HepG2 (cell line): ENCODE measurements around the gene GRIK5. TPM values are rescaled to one million over a fixed set of nuclear protein-coding genes. Genes with fewer than 3 reads are reported as not detected.

ENCODE experiments used
- ATAC-seq: fragments of 200-7000 bp; cut with Tn5 transposase; 3 replicates; pipeline ENCODE4 v1.9.1; 2020; ENCODE audit warnings: mild to moderate bottlenecking, moderate library complexity
- BruUV-seq: library from RNA; stranded (reverse); fragments of 400-500 nt; replicated peaks from 2 replicates; lab custom pipeline; 2021; lab: Mats Ljungman, UMichigan
- CTCF ChIA-PET: fragments of 300-600 bp; formaldehyde crosslinking; extraction: SDS; loops from one replicate; lab custom pipeline; 2021; ENCODE audit warnings: low total read pairs, inconsistent platforms, low intra/inter-chr PET ratio; lab: Yijun Ruan, JAX
- POLR2A ChIA-PET: fragments of 350-600 bp; sonication (Branson Sonifier 250); formaldehyde crosslinking; loops from one replicate; lab custom pipeline; 2020; ENCODE audit warnings: antibody characterized with exemption, inconsistent platforms; lab: Yijun Ruan, JAX
- DNase-seq: peaks from one replicate; pipeline ENCODE4 v3.0.0-alpha.2; 2015; ENCODE audit warnings: low spot score
- FAIRE-seq: peaks from 3 replicates; lab custom pipeline; 2011; peaks lifted over from hg19 to GRCh38; lab: Jason Lieb, UNC
- H2AFZ ChIP-seq: one replicate; pipeline ENCODE4 v1.6.1; 2011; ENCODE audit warnings: low read length, inconsistent platforms
- H3K27ac ChIP-seq: fragments of 300-600 bp; 3 replicates; pipeline ENCODE4 v1.8.0; 2011; ENCODE audit warnings: mixed run types, mild to moderate bottlenecking, mixed read lengths, low read length, inconsistent platforms; ENCODE audit not compliant: insufficient read depth; ENCODE audit errors: extremely low read length
- H3K27me3 ChIP-seq, 2 experiments: fragments of 200-600 bp in 1 of 2; 2 replicates in 1 of 2; 3 replicates in 1 of 2; pipeline versions ENCODE4 v1.6.0 to v1.8.0; 2011; ENCODE audit warnings: low read length in 2 of 2, mild to moderate bottlenecking in 2 of 2, moderate library complexity in 2 of 2, inconsistent platforms in 1 of 2; ENCODE audit not compliant: insufficient read depth in 2 of 2, control insufficient read depth in 1 of 2
- H3K36me3 ChIP-seq, 2 experiments: fragments of 200-600 bp in 1 of 2; replicated peaks in 1 of 2; 2 replicates in 1 of 2; 3 replicates in 1 of 2; pipeline versions ENCODE4 v1.5.1 to v1.8.0; 2011; ENCODE audit warnings: low read length in 2 of 2, inconsistent platforms in 1 of 2; ENCODE audit not compliant: insufficient read depth in 2 of 2, control insufficient read depth in 1 of 2
- H3K4me1 ChIP-seq: 2 replicates; pipeline ENCODE4 v1.5.1; 2012; ENCODE audit warnings: low read length, inconsistent platforms; ENCODE audit not compliant: insufficient read depth
- H3K4me2 ChIP-seq: 2 replicates; pipeline ENCODE4 v1.6.0; 2011; ENCODE audit warnings: low read depth, low read length, inconsistent platforms
- H3K4me3 ChIP-seq, 3 experiments: fragments of 200-600 bp in 1 of 3; sonication (generic), shearing (Covaris generic) in 1 of 3; replicated peaks in 1 of 3; 2 replicates each; pipeline ENCODE4 v1.5.1; 2011 to 2016; ENCODE audit warnings: low read length in 3 of 3, inconsistent platforms in 2 of 3, low read depth in 2 of 3, mild to moderate bottlenecking in 2 of 3, control low read depth in 1 of 3, mixed read lengths in 1 of 3; ENCODE audit not compliant: insufficient read depth in 1 of 3
- H3K79me2 ChIP-seq: one replicate; pipeline ENCODE4 v1.6.1; 2011; ENCODE audit warnings: low read length, inconsistent platforms; ENCODE audit not compliant: insufficient read depth
- H3K9ac ChIP-seq: 2 replicates; pipeline ENCODE4 v1.6.0; 2011; ENCODE audit warnings: mild to moderate bottlenecking, low read depth, low read length, inconsistent platforms; ENCODE audit not compliant: insufficient read depth
- H3K9me3 ChIP-seq: 2 replicates; pipeline ENCODE4 v1.5.1; 2012; ENCODE audit warnings: mild to moderate bottlenecking, low read length
- H4K20me1 ChIP-seq: 2 replicates; pipeline ENCODE4 v1.6.0; 2011; ENCODE audit warnings: inconsistent platforms, mild to moderate bottlenecking, low read length, moderate library complexity; ENCODE audit not compliant: insufficient read depth
- DMTF1 ChIP-seq: sonication (generic); formaldehyde crosslinking; IDR thresholded peaks from 2 replicates; pipeline ENCODE4 v1.4.0; 2020; ENCODE audit warnings: mild to moderate bottlenecking, missing genetic modification reagents
- HOXD1 ChIP-seq: sonication (generic); formaldehyde crosslinking; IDR thresholded peaks from 2 replicates; pipeline ENCODE4 v1.5.0; 2020; ENCODE audit warnings: missing genetic modification reagents
- SOX5 ChIP-seq: IDR thresholded peaks from 2 replicates; pipeline ENCODE4 v1.6.1; 2016; ENCODE audit warnings: borderline replicate concordance
- SRSF1 ChIP-seq: fragments of 200-400 bp; formaldehyde crosslinking; optimal IDR thresholded peaks from 2 replicates; pipeline ENCODE3; 2017; ENCODE audit warnings: mild to moderate bottlenecking, low read depth, low read length, moderate library complexity
- TFDP2 ChIP-seq: sonication (generic); formaldehyde crosslinking; IDR thresholded peaks from 2 replicates; pipeline ENCODE4 v1.4.0; 2020; ENCODE audit warnings: missing genetic modification reagents
- ZNF329 ChIP-seq: sonication (generic); formaldehyde crosslinking; IDR thresholded peaks from 2 replicates; pipeline ENCODE4 v1.9.0; 2021; ENCODE audit warnings: low read depth, mild to moderate bottlenecking, missing genetic modification reagents
- ZNF407 ChIP-seq: sonication (generic); formaldehyde crosslinking; IDR thresholded peaks from one replicate; pipeline ENCODE4 v1.5.1; 2020; ENCODE audit warnings: mild to moderate bottlenecking, missing genetic modification reagents; ENCODE audit errors: not compliant biosample characterization
- ZUFSP ChIP-seq: sonication (generic); formaldehyde crosslinking; IDR thresholded peaks from 2 replicates; pipeline ENCODE4 v1.9.0; 2021; ENCODE audit warnings: missing genetic modification reagents, mild to moderate bottlenecking, borderline replicate concordance
- WGBS: methylation state at CpG from one replicate; pipeline ENCODE4 v1.1.6; 2017; ENCODE audit warnings: low lambda C conversion rate; 5-methylcytosine and 5-hydroxymethylcytosine counted together
- in situ Hi-C: cut with HindIII; loops from 2 replicates; pipeline ENCODE4 v1.10.0; 2017; ENCODE audit warnings: low pct_unique_long_range_greater_than_20kb; ENCODE audit not compliant: extremely low pct_ligation_motif_present
- intact Hi-C: fragments of 100-400 bp; cut with micrococcal nuclease; formaldehyde crosslinking; loops from one replicate; pipeline ENCODE4 v1.10.0; 2022; ENCODE audit not compliant: unreplicated experiment
- polyA plus RNA-seq, 8 experiments: library from polyadenylated mRNA; depleted of rRNA in 3 of 8; stranded (reverse) in 7 of 8; unstranded in 1 of 8; fragments of >200 nt; fragmentation: Illumina TruSeq in 4 of 8; extraction: Trizol in 4 of 8; gene quantifications; 2 replicates each; pipeline versions ENCODE4 v1.2.1 to v1.2.3, GENCODE V29; 2011 to 2016; ENCODE audit warnings: low read depth in 4 of 8, missing spikeins in 1 of 8, mixed read lengths in 1 of 8; ENCODE audit not compliant: insufficient read depth in 1 of 8
- total RNA-seq, 5 experiments: library from RNA; depleted of rRNA; stranded (reverse); fragments of >200 nt; fragmentation: Illumina TruSeq; extraction: Trizol; gene quantifications; 2 replicates each; pipeline ENCODE4 v1.2.3, GENCODE V29; 2016; ENCODE audit warnings: low read depth in 1 of 5

GRIK5 gene
- total and polyA plus RNA-seq, 2 of the 13 experiments (the other 11 are each of a cell fraction or from before 2014, with no cell fraction given), result not detected

- intact Hi-C loops, result no loop called here
- Histone ChIP-seq H3K27ac (no peak overlapping the region), H2AFZ (no peak overlapping the region), H3K4me3 (no peak overlapping the region), H3K27me3 (peaks cover 1 to 23% of the 10 kb centered on the region in 2 experiments; a peak in 3 of 5 replicates), H3K79me2 (no peaks in the 10 kb centered on the region), H4K20me1 (0 out of 2 replicates have a peak, but pooled peaks cover 2% of the 10 kb centered on the region), H3K9ac (no peak overlapping the region), H3K4me2 (no peak overlapping the region), H3K4me1 (peaks cover 35% of the 10 kb centered on the region), H3K9me3 (no peaks in the 10 kb centered on the region), H3K36me3 (no peaks in the 10 kb centered on the region; a peak in 1 of 5 replicates)
- DNase-seq, result no peak
- WGBS, result 29% methylated on average over 10 of the region's 11 CpGs
- ATAC-seq, result no peak
- ChIA-PET POLR2A (interaction anchor here (1.0 kb wide), 1 partner anchor 11 kb away, joined by 4 read pairs; the partner anchor contains the start of gene ZNF574), CTCF (no interaction called here)
- no peak for FAIRE-seq
- BruUV-seq, result no TSS peak
- in situ Hi-C loops, result no loop called here
- no peak for TF ChIP-seq ZNF407 (CRISPR knock-in tag)
- no peak for TF ChIP-seq SRSF1
- TF ChIP-seq TFDP2 (CRISPR knock-in tag), result no peak
- no peak for TF ChIP-seq ZNF329 (CRISPR knock-in tag)
- no peak for TF ChIP-seq ZUFSP (CRISPR knock-in tag)
- TF ChIP-seq DMTF1 (CRISPR knock-in tag), result no peak
- TF ChIP-seq HOXD1 (CRISPR knock-in tag), result no peak
- peak; percentile 23; the same call in 1 of the 2 replicates for TF ChIP-seq SOX5
Observed at GRCh38 chr19:42086770-42087550, 17.0 kb upstream of the GRIK5 start.
